GM18511 (cell line): ENCODE measurements around the gene SLC25A6.
"Not testable (repeated sequence)": the region's sequence is repeated elsewhere in the genome, so short reads cannot be mapped to it uniquely, and the experiment has no call there.

Experiments
- ATAC-seq: cut with Tn5 transposase; IDR thresholded peaks from one replicate; pipeline ENCODE4 v1.9.1; 2021; ENCODE audit warnings: mild to moderate bottlenecking, moderate library complexity; ENCODE audit not compliant: unreplicated experiment

Gene SLC25A6

GRCh38 chrX:1391707-1392375, at the start of gene SLC25A6:
SLC25A6 (minus strand) TSS chrX:1392113; CDS start chrX:1392009, 104 bp downstream.
- peak; percentile 95 for ATAC-seq

GRCh38 chrX:1440506-1440905, 48.6 kb upstream of the SLC25A6 start:
- no peak for ATAC-seq

GRCh38 chrX:1435241-1435895, 43.5 kb upstream of the SLC25A6 start:
- no peak for ATAC-seq

- ATAC-seq = no peak
Measured at GRCh38 chrX:1434871-1435240, 42.9 kb upstream of the SLC25A6 start.

- no peak for ATAC-seq
Measured at GRCh38 chrX:1433646-1434357, 41.9 kb upstream of the SLC25A6 start.

DNA sequence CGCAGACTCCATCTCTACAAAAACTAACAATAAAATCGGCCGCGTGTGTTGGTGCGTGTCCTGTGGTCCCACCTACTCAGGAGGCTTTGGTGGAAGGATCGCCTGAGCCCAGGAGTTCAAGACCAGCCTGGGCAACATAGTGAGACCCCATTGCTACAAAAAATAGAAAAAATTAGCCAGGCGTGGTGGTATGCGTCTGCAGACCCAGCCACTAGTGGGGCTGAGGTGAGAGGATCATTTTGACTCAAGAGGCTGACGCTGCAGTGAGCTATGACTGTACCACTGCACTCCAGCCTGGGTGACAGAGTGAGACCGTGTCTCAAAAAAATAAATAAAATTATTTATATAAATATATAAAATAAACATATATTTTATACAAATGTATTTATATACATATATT, 38.5 kb upstream of the SLC25A6 start:
- no peak for ATAC-seq

GRCh38 chrX:1427756-1428155, 35.8 kb upstream of the SLC25A6 start:
- no peak for ATAC-seq

DNA sequence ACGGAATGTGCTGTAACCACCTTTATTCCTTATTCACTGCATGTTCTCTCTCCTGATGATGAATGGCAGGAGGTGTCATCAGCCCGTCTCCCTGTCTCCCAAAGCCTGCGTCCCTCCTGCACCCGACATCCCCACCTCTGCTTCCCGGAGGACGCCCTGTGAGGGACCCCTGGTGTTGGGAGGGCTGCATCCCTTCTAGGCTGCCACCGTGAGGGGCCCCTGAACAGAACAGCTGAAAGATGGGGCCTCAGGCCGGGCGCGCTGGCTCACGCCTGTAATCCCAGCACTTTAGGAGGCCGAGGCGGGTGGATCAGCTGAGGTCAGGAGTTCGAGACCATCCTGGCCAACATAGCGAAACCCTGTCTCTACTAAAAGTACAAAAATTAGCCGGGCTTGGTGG, 34.4 kb upstream of the SLC25A6 start:
- ATAC-seq = not testable (repeated sequence)

- ATAC-seq = no peak
Measured at GRCh38 chrX:1425381-1425780, 33.5 kb upstream of the SLC25A6 start.

GRCh38 chrX:1424147-1424851, 32.4 kb upstream of the SLC25A6 start:
- ATAC-seq = no peak

DNA sequence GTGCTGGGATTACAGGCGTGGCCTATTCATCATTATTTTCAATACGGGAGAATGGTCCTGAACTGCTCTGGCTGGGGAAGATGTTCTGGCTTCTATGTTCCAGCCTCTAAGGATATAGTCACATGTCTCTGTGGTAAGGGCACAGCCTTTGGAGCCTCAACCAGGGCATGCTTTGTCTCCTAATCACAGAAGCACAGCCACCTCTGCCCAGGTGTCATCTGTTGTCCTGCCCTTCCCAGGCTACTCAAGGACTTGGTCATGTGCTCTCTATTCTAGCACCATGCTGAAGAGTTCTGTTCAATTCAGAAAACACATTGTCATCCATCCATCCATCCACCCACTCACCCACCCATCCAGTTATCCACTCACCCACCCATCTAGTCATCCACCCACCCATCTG, 31.3 kb upstream of the SLC25A6 start:
- ATAC-seq = no peak

- ATAC-seq = no peak
Measured at GRCh38 chrX:1422135-1422465, 30.2 kb upstream of the SLC25A6 start.

DNA sequence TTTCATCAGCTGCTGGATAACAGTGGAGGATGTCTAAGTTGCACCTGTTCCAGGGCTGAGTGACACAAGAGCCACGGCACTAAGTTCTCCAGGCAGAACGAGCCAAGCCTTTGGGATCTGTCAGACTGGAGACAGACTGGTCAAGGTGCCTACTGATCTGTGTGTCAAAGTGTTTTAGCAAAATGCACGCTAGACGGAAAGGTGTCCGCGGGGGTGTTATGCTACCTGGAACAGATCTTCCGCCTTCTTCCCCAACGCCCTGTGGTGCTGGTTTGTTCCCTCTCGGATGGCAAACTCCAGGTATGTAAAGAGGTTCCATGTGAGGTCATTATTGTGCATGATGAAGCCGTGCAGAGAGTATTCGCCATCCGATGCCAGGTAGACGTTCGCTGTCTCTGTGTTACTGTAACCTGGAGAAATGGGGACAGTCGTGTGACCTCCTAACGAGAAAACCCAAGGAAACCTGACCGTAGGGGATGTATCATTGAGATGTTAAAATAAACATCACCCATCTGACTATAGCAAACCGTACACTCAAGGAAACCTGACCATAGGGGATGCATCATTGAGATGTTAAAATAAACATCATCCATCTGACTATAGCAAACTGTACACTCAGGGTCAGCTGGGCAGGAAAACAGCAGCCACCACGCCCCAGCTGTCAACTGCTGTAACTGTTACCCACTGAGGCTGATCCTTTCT, 29.7 kb upstream of the SLC25A6 start:
- ATAC-seq = no peak

- ATAC-seq = no peak
Measured at GRCh38 chrX:1420371-1420770, 28.5 kb upstream of the SLC25A6 start.

DNA sequence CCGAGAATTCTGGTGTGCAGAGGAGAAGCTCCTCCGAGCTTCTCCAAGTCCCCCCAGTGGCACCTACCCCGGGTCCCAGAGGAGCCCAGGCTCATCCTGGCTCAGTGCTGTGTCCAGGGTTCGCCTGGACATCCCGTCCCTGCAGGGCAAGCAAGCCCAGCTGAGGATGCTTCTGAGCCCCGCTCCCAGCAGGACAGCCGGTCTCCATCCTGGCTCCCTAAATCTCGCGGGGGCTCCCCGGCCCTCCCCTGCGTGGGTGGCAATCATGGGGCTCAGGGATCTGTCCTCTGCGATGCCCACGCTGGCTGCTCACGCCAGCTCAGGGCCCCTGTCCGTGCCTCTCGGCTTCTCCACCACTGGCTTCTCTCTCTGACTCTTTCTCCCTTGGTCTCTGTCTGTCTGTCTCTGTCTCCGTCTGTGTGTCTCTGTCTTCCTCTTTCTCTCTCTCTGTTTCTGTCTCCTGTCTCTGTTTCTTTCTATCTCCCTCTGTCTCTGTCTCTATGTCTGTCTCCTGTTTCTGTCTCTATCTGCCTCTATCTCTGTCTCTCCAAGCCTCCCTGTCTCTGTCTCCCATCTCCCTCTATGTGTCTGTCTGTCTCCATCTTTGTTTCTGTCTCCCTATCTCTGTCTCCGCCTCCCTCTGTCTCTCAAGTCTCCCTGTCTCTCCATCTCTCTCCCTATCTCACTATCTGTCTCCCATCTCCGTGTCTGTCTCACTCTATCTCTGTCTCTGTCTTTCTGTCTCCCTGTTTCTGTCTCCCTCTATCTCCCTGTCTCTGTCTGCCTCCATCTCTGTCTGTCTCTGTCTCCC, 27.8 kb upstream of the SLC25A6 start:
- ATAC-seq = no peak

GRCh38 chrX:1418901-1419544, 27.1 kb upstream of the SLC25A6 start:
- no peak for ATAC-seq

GRCh38 chrX:1417921-1418771, 26.2 kb upstream of the SLC25A6 start:
- no peak for ATAC-seq

- no peak for ATAC-seq
Measured at GRCh38 chrX:1416965-1417760, 25.2 kb upstream of the SLC25A6 start.
